Cerebellar nuclear complex (tissue), 1 donor: ENCODE results near the gene CBS.
"Not testable (repeated sequence)": the region's sequence is repeated elsewhere in the genome, so short reads cannot be mapped to it uniquely, and the experiment has no call there.

Experiments used
- DNase-seq, 2 experiments: peaks; one replicate each; lab custom pipeline; 2025; lab: John Stamatoyannopoulos, UW

The CBS gene

GRCh38 chr21:43075170-43076022 is at the start of gene CBS:
CBS (minus strand) TSS chr21:43075835; CDS start chr21:43072193, 3,642 bp downstream.
- DNase-seq: not testable (repeated sequence)

DNA sequence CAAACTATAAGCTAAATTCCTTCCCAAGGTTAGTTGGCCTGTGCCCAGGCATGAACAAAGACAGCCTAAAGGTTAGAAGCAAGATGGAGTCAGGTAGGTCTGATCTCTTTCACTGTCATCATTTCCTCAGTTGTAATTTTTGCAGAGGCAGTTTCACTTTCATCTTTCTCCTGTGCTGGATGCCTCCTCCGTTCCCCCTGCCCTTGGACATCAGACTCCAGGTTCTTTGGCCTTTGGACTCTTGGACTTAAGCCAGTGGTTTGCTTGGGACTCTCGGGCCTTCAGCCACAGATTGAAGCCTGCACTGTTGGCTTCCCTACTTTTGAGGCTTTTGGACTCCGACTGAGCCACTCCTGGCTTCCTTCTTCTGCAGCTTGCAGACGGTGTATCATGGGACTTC is 40.3 kb upstream of the CBS start:
- DNase-seq: not testable (repeated sequence)

- DNase-seq: not testable (repeated sequence)
Measured at GRCh38 chr21:43114483-43114882, 38.8 kb upstream of the CBS start.

GRCh38 chr21:43109006-43109405 is 33.4 kb upstream of the CBS start:
- DNase-seq: not testable (repeated sequence)

DNA sequence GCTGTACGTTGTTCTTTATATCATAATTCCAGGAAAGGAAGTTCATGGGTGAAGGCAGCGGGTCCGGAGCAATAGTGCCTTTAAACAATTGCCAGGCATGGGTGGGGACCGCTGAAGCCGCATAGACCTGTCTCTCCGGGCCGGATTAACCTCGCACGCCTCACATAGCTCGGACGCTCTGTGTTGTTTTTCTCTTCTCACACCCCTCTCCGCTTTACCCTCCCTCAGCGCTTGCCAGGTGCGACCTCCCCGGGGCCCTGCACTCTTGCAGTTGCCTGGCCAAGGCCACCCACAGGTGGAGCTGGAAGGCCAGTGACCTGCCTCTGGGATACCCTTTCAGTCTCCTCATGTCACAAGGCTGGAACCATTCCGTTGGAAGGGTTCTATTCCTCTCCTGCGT is 32.5 kb upstream of the CBS start:
- DNase-seq: not testable (repeated sequence)

DNA sequence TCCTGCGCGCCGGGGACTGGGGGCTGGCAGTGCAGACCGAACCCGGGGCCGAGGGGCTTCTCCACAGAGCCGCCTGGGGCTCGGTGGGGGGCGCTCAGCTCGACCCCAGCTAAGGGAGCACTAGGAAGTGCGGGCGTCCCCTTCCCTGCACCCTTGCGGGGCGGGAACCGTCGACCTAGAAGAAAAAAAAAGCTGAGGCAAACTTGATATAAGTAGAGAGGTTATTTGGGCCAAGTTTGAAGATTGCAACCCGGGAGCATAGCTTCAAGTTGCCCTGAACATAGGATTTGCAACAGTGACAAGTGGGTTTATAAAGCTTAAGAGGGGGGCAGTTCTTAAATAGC is 32.1 kb upstream of the CBS start:
- not testable (repeated sequence) for DNase-seq

DNA sequence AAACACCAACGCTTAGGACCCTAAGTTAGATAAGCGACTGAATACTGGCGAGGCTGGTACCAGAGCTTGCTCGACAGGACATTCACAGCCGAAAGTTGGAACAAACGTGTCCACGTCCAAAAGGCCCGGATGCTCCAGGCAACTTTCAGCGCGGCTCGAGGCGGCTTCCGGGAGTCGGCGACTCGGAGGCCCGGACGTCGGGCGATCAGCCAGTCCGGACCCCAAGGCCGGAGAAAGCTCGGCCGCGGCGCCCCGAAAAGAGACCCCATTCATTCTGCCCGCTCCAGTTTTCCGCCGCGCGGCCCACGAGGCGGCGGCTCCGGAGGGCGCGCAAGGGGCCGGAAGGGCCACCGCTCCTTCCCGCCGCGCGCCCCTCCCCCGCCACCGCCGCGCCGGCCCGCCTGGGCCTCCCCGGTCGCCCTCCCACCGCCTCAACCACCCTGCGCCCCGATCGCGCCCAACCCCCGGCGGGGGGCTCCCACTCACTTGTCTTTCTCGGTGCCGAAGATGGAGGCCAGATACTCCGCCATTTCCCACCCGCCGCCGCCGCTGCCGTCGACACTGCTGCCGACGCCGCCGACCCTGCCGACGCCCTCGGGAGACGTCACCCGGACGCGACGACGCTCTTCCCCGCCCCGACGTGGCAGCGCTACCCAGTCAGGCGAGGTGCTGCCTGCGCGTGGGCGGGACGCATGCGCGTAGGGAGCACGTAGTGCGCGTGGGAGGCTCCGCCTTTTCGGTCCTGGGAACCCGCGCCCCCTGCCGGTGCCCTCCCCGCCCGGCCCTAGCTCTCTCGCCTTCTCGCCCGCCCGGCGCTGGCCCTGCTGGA is 31.5 kb upstream of the CBS start, which contains the start of gene U2AF1:
TSS of gene U2AF1 (minus strand) at position 606 of the 829 bp plus-strand sequence. CDS start at position 530, 76 bp downstream.
- not testable (repeated sequence) for DNase-seq

- DNase-seq: not testable (repeated sequence)
Measured at GRCh38 chr21:43104642-43105041, 29.0 kb upstream of the CBS start.

- DNase-seq: not testable (repeated sequence)
Measured at GRCh38 chr21:43102281-43102680, 26.6 kb upstream of the CBS start.

GRCh38 chr21:43101676-43102075 is 26.0 kb upstream of the CBS start:
- DNase-seq: not testable (repeated sequence)

GRCh38 chr21:43101000-43101399 is 25.4 kb upstream of the CBS start:
- DNase-seq: not testable (repeated sequence)

- DNase-seq: not testable (repeated sequence)
Measured at GRCh38 chr21:43091979-43092614, 16.5 kb upstream of the CBS start.

DNA sequence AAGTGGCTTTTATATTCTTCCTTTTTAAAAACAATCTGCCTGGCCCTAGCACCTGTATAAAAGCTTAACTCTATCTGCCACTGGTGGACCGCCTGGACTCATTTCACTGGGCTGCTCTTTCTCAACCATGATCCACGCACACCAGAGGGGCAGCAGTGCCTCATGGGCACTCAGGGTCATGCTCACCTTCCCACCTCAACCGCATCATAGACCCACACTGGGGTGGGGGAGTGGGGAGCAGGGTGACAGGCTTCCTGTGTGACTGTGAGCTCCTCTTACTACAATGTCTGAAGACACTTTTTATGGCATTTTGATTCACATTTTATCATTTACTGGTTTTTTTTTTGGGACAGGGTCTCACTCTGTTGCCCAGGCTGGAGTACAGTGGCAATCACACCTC is 15.3 kb upstream of the CBS start:
- DNase-seq: not testable (repeated sequence)

- DNase-seq: not testable (repeated sequence)
Measured at GRCh38 chr21:43089463-43089862, 13.8 kb upstream of the CBS start.

GRCh38 chr21:43082587-43083300 is 7.1 kb upstream of the CBS start:
- DNase-seq: not testable (repeated sequence)

GRCh38 chr21:43076643-43077042 is 1.0 kb upstream of the CBS start:
- not testable (repeated sequence) for DNase-seq

- DNase-seq: not testable (repeated sequence)
Measured at GRCh38 chr21:43076023-43076637, 495 bp upstream of the CBS start.

GRCh38 chr21:43074401-43075169 is 1.1 kb downstream of the CBS start:
- DNase-seq: not testable (repeated sequence)

DNA sequence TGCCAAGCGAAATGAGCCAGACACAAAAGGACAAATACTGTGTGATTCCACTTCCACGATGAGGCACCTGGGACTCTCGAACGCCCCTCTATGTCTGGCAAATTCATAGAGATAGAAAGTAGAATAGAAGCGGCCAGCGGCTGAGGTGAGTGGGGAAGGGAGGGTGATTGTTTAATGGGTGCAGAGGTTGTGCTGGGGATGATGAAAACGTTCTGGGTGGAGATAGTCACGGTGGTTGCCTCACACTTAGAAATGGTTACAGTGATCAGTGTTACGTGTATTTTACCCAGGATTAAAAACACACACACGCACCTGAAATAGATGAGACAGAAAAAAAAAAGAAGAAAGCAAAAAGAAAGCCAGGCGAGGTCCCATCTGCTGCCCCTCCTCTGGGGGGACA is 2.9 kb downstream of the CBS start:
- DNase-seq: not testable (repeated sequence)

GRCh38 chr21:43069682-43070081 is 6.0 kb downstream of the CBS start:
- DNase-seq: not testable (repeated sequence)
